ENCODE results near the gene BCKDK. TPM values are rescaled to one million over a fixed set of nuclear protein-coding genes. Genes with fewer than 3 reads are reported as not detected.
A peak's percentile ranks its signal among the peaks of the same experiment; 100 is the strongest.

BCKDK gene
- total and polyA plus RNA-seq, 2 of the 13 experiments (the other 11 are each of a cell fraction or from before 2014, with no cell fraction given): 24.9 to 42.6 TPM

DNA sequence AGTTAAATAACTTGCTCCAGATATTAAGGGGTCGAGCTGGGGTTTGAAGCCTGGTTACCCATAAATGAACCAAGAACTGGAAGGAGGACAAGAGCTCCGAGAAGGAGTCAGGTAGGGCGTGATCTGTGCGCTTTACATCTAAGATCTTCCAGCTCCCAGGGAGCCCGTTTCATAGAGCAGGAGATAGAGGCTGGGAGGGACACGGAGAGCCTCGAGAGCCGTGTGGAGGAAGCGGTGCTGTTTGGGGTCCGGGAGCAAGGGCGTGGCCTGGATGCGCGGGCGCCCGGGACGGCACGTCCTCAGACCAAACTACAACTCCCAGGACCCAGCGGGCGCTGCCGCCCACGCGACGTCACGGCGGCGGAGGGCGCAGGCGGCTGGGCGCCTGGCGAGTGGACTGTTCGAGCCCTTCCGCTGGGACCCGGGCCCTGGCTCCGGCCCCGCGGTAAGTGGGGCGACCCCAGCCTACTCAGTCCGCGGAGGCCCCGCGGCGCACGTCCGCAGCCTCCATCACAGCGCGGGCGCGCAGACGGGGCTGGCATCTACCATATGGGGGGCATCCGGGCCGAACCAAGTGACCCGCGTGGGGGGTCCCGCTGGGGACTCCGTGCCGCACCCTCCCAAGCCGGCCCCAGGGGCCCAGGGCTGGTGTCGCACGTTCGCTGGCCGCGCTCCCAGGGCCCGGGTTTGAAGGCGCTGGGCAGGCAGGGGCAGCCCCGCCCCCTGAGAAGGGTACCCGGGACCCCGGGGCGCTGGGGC, at the start of gene BCKDK (continued):
- TF ChIP-seq TAF15 (IDR thresholded peaks at IDR 0.05; ENCODE audit: low read depth, low read length, poor library complexity, severe bottlenecking): peak; percentile 76
- no peak for TF ChIP-seq BCLAF1 (IDR thresholded peaks at IDR 0.05)
- TF ChIP-seq, protein P1, sequence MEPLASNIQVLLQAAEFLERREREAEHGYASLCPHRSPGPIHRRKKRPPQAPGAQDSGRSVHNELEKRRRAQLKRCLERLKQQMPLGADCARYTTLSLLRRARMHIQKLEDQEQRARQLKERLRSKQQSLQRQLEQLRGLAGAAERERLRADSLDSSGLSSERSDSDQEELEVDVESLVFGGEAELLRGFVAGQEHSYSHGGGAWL (CRISPR knock-in tag; IDR thresholded peaks at IDR 0.05): peak; percentile 89
- no peak for TF ChIP-seq ZNF562 (CRISPR knock-in tag; IDR thresholded peaks at IDR 0.05; ENCODE audit: borderline replicate concordance)
- TF ChIP-seq MXI1 (IDR thresholded peaks at IDR 0.05; ENCODE audit: borderline replicate concordance, low read depth, low read length): peak; percentile 87; the same call in 2 of the 3 replicates
- TF ChIP-seq ZNF839 (CRISPR knock-in tag; IDR thresholded peaks at IDR 0.05; ENCODE audit: borderline replicate concordance): peak; percentile 71; the same call in 1 of the 2 replicates
- TF ChIP-seq ZNF430 (CRISPR knock-in tag; IDR thresholded peaks at IDR 0.05): peak; percentile 81
- no peak for TF ChIP-seq NBN (conservative IDR thresholded peaks at IDR 0.05)
- no peak for TF ChIP-seq PAWR (CRISPR knock-in tag; IDR thresholded peaks at IDR 0.05; ENCODE audit: borderline replicate concordance)
- peak; percentile 69; the same call in 1 of the 2 replicates for TF ChIP-seq ZNF607 (CRISPR knock-in tag; IDR thresholded peaks at IDR 0.05; ENCODE audit: borderline replicate concordance)
- TF ChIP-seq ZNF713 (CRISPR knock-in tag; IDR thresholded peaks at IDR 0.05): no peak
- TF ChIP-seq RORA (CRISPR knock-in tag; IDR thresholded peaks at IDR 0.05): no peak
- peak in 1 of 2 experiments; percentile 72; a peak in 1 of 4 replicates for TF ChIP-seq KLF16 (CRISPR knock-in tag; IDR thresholded peaks at IDR 0.05)
- TF ChIP-seq, protein P2, sequence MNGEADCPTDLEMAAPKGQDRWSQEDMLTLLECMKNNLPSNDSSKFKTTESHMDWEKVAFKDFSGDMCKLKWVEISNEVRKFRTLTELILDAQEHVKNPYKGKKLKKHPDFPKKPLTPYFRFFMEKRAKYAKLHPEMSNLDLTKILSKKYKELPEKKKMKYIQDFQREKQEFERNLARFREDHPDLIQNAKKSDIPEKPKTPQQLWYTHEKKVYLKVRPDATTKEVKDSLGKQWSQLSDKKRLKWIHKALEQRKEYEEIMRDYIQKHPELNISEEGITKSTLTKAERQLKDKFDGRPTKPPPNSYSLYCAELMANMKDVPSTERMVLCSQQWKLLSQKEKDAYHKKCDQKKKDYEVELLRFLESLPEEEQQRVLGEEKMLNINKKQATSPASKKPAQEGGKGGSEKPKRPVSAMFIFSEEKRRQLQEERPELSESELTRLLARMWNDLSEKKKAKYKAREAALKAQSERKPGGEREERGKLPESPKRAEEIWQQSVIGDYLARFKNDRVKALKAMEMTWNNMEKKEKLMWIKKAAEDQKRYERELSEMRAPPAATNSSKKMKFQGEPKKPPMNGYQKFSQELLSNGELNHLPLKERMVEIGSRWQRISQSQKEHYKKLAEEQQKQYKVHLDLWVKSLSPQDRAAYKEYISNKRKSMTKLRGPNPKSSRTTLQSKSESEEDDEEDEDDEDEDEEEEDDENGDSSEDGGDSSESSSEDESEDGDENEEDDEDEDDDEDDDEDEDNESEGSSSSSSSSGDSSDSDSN (CRISPR knock-in tag; IDR thresholded peaks at IDR 0.05): peak; percentile 32; the same call in 1 of the 2 replicates
- no peak for TF ChIP-seq HHEX (CRISPR knock-in tag; IDR thresholded peaks at IDR 0.05)
- TF ChIP-seq POLR2G (IDR thresholded peaks at IDR 0.05; ENCODE audit: low read depth, low read length): peak; percentile 87
- TF ChIP-seq CHD4 (IDR thresholded peaks at IDR 0.05; ENCODE audit: borderline replicate concordance, low read length): no peak
- peak; percentile 52; the same call in 1 of the 2 replicates for TF ChIP-seq KMT2B (CRISPR knock-in tag; IDR thresholded peaks at IDR 0.05)
- peak; percentile 89; the same call in 1 of the 2 replicates for TF ChIP-seq ZC3H13 (CRISPR knock-in tag; IDR thresholded peaks at IDR 0.05)
- TF ChIP-seq ZSCAN25 (CRISPR knock-in tag; IDR thresholded peaks at IDR 0.05): no peak
- no peak for TF ChIP-seq NFE2L2 (IDR thresholded peaks at IDR 0.05; ENCODE audit: low read length)
- TF ChIP-seq ZNF772 (CRISPR knock-in tag; IDR thresholded peaks at IDR 0.05): peak; percentile 58; the same call in 1 of the 2 replicates
- TF ChIP-seq ZNF350 (CRISPR knock-in tag; IDR thresholded peaks at IDR 0.05; ENCODE audit: borderline replicate concordance, low read depth): peak; percentile 16; the same call in 1 of the 2 replicates
